Sigmoid colon (tissue), 7 donors: ENCODE results near the gene CFAP410. TPM values are rescaled to one million over a fixed set of nuclear protein-coding genes. Genes with fewer than 3 reads are reported as not detected.

Experiments
- DNase-seq: peaks from one replicate; pipeline ENCODE4 v3.0.0-alpha.2; 2019
- H3K27ac ChIP-seq, 4 donors: fragments of 200-600 bp; sonication (generic); one replicate each; pipeline ENCODE4 v1.5.1; 2016 to 2019; ENCODE audit warnings: mild to moderate bottlenecking in 1 of 4
- H3K27me3 ChIP-seq, 3 donors: fragments of 200-600 bp; sonication (generic); one replicate each; pipeline ENCODE4 v1.5.1; 2019; ENCODE audit warnings: mild to moderate bottlenecking in 1 of 3
- H3K36me3 ChIP-seq, 4 donors: fragments of 200-600 bp; sonication (generic); one replicate each; pipeline ENCODE4 v1.5.1; 2016 to 2019
- H3K4me1 ChIP-seq, 4 donors: fragments of 200-600 bp; sonication (generic); one replicate each; pipeline ENCODE4 v1.5.1; 2017 to 2019
- H3K4me3 ChIP-seq, 4 donors: fragments of 200-600 bp; sonication (generic); one replicate each; pipeline ENCODE4 v1.5.1; 2017 to 2019; ENCODE audit warnings: mild to moderate bottlenecking in 2 of 4, moderate library complexity in 1 of 4
- H3K9me3 ChIP-seq, 4 donors: fragments of 200-600 bp in 3 of 4; sonication (generic) in 3 of 4; one replicate each; pipeline versions ENCODE4 v1.5.1 to v1.6.1; 2013 to 2019
- EP300 ChIP-seq, 4 donors: sonication (generic); formaldehyde crosslinking; IDR thresholded peaks; one replicate each; pipeline ENCODE4 v1.6.1; 2017; ENCODE audit warnings: antibody characterized with exemption in 4 of 4
- POLR2A ChIP-seq, 2 donors: fragments of 450-650 bp; IDR thresholded peaks; one replicate each; pipeline ENCODE4 v1.6.1; 2016; ENCODE audit warnings: antibody characterized with exemption in 2 of 2, mild to moderate bottlenecking in 2 of 2, moderate library complexity in 2 of 2
- POLR2AphosphoS5 ChIP-seq, 4 donors: sonication (generic); formaldehyde crosslinking; IDR thresholded peaks; one replicate each; pipeline ENCODE4 v1.6.1; 2017; ENCODE audit warnings: antibody characterized with exemption in 4 of 4
- WGBS, 2 donors: extraction: QIAGEN DNeasy Blood & Tissue Kit; methylation state at CpG; one replicate each; pipeline ENCODE4 v1.1.7; 2013; 5-methylcytosine and 5-hydroxymethylcytosine counted together
- intact Hi-C: fragments of 100-400 bp; cut with DNase I; formaldehyde crosslinking; loops from one replicate; pipeline ENCODE4 v1.15.1; 2023
- polyA plus RNA-seq, 3 donors: library from polyadenylated mRNA; stranded (reverse); fragments of 200-250 nt; gene quantifications; one replicate each; pipeline ENCODE4 v1.2.3, GENCODE V29; 2013
- total RNA-seq, 4 donors: library from RNA; depleted of rRNA; stranded (reverse); fragments of >200 nt; gene quantifications; one replicate each; pipeline ENCODE4 v1.1.0, GENCODE V29; 2016
- TF ChIP-seq, protein P1 (sequence below), 4 experiments: fragments of 450-650 bp in 3 of 4; fragments of 200-600 bp in 1 of 4; IDR thresholded peaks; one replicate each; pipeline ENCODE4 v1.5.1; 2016 to 2019; ENCODE audit warnings: antibody characterized with exemption in 4 of 4, mild to moderate bottlenecking in 3 of 4, moderate library complexity in 2 of 4
- donor health status: healthy with polysubstance abuse.
- donor health status: Bipolar disorder and iron deficiency.
- donor health status: healthy.

The CFAP410 gene
- total and polyA plus RNA-seq, 7 donors: 12.7 to 31.7 (median 28.2) TPM

DNA sequence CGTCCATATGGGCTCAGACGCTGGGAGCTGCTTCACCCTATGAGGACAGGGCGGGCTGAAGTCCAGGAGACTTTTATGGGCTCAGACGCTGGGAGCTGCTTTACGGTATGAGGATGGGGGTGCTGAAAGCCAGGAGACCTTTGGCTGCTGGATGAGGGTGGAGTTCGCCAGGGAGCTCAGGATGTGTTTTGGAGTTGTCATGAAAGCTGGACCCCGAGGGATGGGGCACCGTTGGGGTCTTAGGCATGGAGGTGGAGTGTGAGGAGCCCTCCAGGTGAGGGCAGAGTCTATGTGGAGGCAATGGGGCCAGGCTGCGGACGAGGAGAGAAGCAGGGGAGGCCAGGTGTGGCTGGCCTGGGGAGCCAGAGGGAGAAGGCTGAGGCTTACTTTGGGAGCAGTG, 41.7 kb upstream of the CFAP410 start:
- WGBS, 2 donors: 71 to 76% methylated on average over 10 of the region's 10 CpGs
- no peak overlapping the region for H3K27ac ChIP-seq
- H3K36me3 ChIP-seq: no peaks in the 10 kb centered on the region
- H3K9me3 ChIP-seq: peaks cover 0 to 14% (median 6%) of the 10 kb centered on the region in 4 donors
- peaks cover 0 to 41% (median 11%) of the 10 kb centered on the region in 3 donors for H3K27me3 ChIP-seq
- DNase-seq: no peak
- intact Hi-C loops: no loop called here
- H3K4me1 ChIP-seq: no peaks in the 10 kb centered on the region
- no peak overlapping the region for H3K4me3 ChIP-seq
- no peak for TF ChIP-seq POLR2A (IDR thresholded peaks at IDR 0.05)
- no peak for TF ChIP-seq EP300 (IDR thresholded peaks at IDR 0.05)
- TF ChIP-seq, protein P1, sequence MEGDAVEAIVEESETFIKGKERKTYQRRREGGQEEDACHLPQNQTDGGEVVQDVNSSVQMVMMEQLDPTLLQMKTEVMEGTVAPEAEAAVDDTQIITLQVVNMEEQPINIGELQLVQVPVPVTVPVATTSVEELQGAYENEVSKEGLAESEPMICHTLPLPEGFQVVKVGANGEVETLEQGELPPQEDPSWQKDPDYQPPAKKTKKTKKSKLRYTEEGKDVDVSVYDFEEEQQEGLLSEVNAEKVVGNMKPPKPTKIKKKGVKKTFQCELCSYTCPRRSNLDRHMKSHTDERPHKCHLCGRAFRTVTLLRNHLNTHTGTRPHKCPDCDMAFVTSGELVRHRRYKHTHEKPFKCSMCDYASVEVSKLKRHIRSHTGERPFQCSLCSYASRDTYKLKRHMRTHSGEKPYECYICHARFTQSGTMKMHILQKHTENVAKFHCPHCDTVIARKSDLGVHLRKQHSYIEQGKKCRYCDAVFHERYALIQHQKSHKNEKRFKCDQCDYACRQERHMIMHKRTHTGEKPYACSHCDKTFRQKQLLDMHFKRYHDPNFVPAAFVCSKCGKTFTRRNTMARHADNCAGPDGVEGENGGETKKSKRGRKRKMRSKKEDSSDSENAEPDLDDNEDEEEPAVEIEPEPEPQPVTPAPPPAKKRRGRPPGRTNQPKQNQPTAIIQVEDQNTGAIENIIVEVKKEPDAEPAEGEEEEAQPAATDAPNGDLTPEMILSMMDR (IDR thresholded peaks at IDR 0.05): no peak
- TF ChIP-seq POLR2AphosphoS5 (IDR thresholded peaks at IDR 0.05): no peak

DNA sequence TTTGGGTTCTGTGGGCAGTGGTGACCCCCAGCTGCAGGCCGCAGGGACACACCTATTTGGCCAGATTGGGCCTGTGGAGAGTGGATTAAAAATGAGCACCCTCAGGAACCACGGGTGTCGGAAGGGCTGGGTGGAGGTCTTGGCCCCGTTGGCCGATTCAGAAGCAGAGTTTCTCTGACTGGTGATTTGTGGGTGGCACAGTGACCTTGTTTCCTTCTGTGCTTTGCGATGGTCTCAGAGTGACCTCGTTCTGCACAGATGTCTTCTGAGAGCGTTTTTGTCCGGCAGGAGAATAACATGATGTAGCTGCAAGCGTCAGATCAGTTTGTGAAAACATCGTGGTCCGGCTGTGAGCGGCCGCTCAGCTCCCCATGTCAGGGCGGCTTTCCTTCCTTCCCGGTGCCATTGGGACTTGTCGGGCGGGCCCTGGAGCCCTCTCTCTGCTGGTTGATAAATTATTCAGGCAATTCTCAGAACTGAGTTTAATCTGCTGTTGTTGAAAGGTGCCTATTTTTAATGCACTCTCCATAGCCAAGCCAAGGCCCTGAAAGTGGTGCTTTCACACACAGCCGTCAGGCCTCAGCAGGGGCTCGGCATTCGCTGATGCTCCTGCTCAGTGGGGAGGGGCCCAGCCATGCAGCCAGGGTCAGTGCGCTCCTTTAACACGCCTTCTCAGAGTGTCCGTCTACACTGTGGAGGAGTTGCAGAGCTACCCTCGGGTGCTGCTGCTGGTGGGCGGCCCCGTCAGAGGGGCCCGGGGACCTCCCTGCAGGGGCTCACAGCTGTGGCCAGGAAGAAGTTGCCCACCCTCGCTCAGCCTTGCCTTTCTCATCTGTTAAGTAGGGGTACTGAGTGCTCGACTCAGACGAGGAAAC, 41.0 kb upstream of the CFAP410 start:
- no peak overlapping the region for H3K27ac ChIP-seq
- intact Hi-C loops: no loop called here
- DNase-seq: no peak
- TF ChIP-seq POLR2AphosphoS5 (IDR thresholded peaks at IDR 0.05) (no peak), POLR2A (IDR thresholded peaks at IDR 0.05) (no peak), EP300 (IDR thresholded peaks at IDR 0.05) (no peak)
- TF ChIP-seq, protein P1 (IDR thresholded peaks at IDR 0.05): no peak
- H3K9me3 ChIP-seq: peaks cover 0 to 11% (median 5%) of the 10 kb centered on the region in 4 donors
- no peak overlapping the region for H3K4me3 ChIP-seq
- no peaks in the 10 kb centered on the region for H3K36me3 ChIP-seq
- peaks cover 0 to 48% (median 11%) of the 10 kb centered on the region in 3 donors for H3K27me3 ChIP-seq
- H3K4me1 ChIP-seq: no peaks in the 10 kb centered on the region
- 71 to 74% methylated on average over 31 of the region's 31 CpGs for WGBS, 2 donors

DNA sequence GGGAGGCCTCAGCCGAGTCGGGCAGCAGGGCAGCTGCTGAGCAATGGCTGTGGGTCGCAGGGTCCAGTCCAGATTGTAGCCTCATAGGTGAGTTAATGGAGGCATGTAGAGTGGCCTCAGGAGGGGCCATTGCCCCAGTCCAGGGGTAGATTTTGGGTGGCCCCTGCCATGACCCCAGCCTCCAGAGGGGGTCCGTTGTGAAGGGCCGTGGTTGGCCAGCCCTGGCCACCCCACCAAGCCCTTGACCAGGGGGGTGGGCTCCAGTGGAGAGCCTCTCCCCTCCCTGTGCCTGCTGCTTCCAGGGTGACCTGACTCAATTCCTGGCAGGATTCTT, 40.3 kb upstream of the CFAP410 start:
- Histone ChIP-seq H3K4me3 (no peak overlapping the region), H3K36me3 (no peaks in the 10 kb centered on the region), H3K4me1 (no peaks in the 10 kb centered on the region), H3K27ac (no peak overlapping the region), H3K9me3 (peaks cover 0 to 3% (median 2%) of the 10 kb centered on the region in 4 donors), H3K27me3 (peaks cover 0 to 51% (median 11%) of the 10 kb centered on the region in 3 donors)
- WGBS, 2 donors: 83 to 89% methylated on average over 5 of the region's 5 CpGs
- intact Hi-C loops: no loop called here
- DNase-seq: no peak
- no peak for TF ChIP-seq POLR2AphosphoS5 (IDR thresholded peaks at IDR 0.05)
- no peak for TF ChIP-seq POLR2A (IDR thresholded peaks at IDR 0.05)
- no peak for TF ChIP-seq EP300 (IDR thresholded peaks at IDR 0.05)
- TF ChIP-seq, protein P1 (IDR thresholded peaks at IDR 0.05): no peak

DNA sequence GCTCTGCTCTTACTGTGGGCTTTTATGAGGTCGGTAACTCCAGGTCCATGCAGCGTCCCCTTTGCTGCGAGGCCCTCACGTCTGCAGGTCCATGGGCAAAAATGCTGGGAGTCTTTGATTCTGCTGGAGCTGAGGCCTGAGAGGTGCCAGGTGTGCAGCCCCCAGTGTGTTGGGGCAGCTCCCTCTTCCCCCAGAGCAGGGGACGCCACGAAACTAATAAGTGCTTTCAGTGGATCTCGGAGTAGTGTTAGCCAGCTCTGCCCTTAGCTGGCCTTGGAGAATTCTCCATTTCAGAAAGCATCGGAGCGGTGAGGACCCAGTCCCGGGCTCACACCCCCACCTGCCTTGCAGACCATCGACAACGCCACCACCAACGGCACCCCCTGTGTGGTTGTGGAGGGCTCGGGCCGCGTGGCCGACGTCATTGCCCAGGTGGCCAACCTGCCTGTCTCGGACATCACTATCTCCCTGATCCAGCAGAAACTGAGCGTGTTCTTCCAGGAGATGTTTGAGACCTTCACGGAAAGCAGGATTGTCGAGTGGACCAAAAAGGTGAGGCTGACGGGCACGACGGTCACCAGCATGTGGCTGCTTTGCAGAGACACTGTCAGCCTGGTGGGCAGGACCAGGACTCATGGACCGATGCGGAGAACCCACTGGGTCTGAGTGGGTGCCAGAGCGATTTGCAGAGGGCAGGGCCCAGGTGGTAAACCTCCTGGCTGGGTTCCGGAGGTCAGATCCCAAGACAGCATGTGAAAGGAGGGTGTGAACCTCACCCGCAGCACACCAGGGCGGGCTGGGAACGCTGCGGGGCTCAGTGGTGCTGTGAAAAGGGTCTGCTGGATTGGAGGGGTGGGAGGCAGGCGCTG, 39.7 kb upstream of the CFAP410 start:
- no peaks in the 10 kb centered on the region for H3K36me3 ChIP-seq
- no peaks in the 10 kb centered on the region for H3K9me3 ChIP-seq
- WGBS, 2 donors: 89 to 94% methylated on average over 34 of the region's 34 CpGs
- TF ChIP-seq POLR2A (IDR thresholded peaks at IDR 0.05): no peak
- TF ChIP-seq EP300 (IDR thresholded peaks at IDR 0.05): no peak
- TF ChIP-seq POLR2AphosphoS5 (IDR thresholded peaks at IDR 0.05): no peak
- TF ChIP-seq, protein P1 (IDR thresholded peaks at IDR 0.05): no peak
- H3K4me3 ChIP-seq: no peak overlapping the region
- H3K4me1 ChIP-seq: no peaks in the 10 kb centered on the region
- intact Hi-C loops: no loop called here
- no peak overlapping the region for H3K27ac ChIP-seq
- peaks cover 0 to 51% (median 11%) of the 10 kb centered on the region in 3 donors for H3K27me3 ChIP-seq
- DNase-seq: no peak
